Measurements from ENCODE around the gene RB1.

- no peak for TF ChIP-seq CTCF (IDR thresholded peaks at IDR 0.05)
- TF ChIP-seq POLR2A (IDR thresholded peaks at IDR 0.05) = no peak
Measured at GRCh38 chr13:48266150-48266549, 37.4 kb upstream of the RB1 start.

All from Peyer's patch (tissue), 4 donors.